Tibial artery (tissue), 4 donors: Measurements from ENCODE around the gene DNAJA4.

Source experiments
- DNase-seq, 2 donors: peaks; one replicate each; pipeline ENCODE4 v3.0.0-alpha.2; 2019
- H3K27ac ChIP-seq, 2 donors: fragments of 200-600 bp; sonication (generic) in 1 of 2; 1 replicate in 1 of 2; 2 replicates in 1 of 2; pipeline ENCODE4 v1.5.1; 2018 to 2019; ENCODE audit warnings: mild to moderate bottlenecking in 1 of 2
- H3K27me3 ChIP-seq, 2 donors: fragments of 200-600 bp; sonication (generic) in 1 of 2; one replicate each; pipeline versions ENCODE4 v1.5.1 to v1.6.0; 2016 to 2019
- H3K36me3 ChIP-seq, 3 donors: fragments of 200-600 bp; sonication (generic) in 2 of 3; one replicate each; pipeline ENCODE4 v1.5.1; 2016 to 2019; ENCODE audit warnings: mild to moderate bottlenecking in 2 of 3
- H3K4me1 ChIP-seq, 4 donors: fragments of 200-600 bp; sonication (generic) in 2 of 4; 1 replicate in 3 of 4; 2 replicates in 1 of 4; pipeline ENCODE4 v1.5.1; 2016 to 2019
- H3K4me3 ChIP-seq, 2 donors: fragments of 200-600 bp; sonication (generic) in 1 of 2; 1 replicate in 1 of 2; 2 replicates in 1 of 2; pipeline ENCODE4 v1.5.1; 2018 to 2019; ENCODE audit warnings: mild to moderate bottlenecking in 2 of 2
- H3K9me3 ChIP-seq, 3 donors: fragments of 200-600 bp; sonication (generic) in 1 of 3; one replicate each; pipeline ENCODE4 v1.5.1; 2016 to 2019
- intact Hi-C: fragments of 100-400 bp; cut with DNase I; formaldehyde crosslinking; loops from one replicate; pipeline ENCODE4 v1.15.0; 2023; ENCODE audit warnings: low total_unique reads
- TF ChIP-seq, protein P1 (sequence below), 2 experiments: fragments of 200-600 bp in 1 of 2; fragments of 450-650 bp in 1 of 2; IDR thresholded peaks; one replicate each; pipeline ENCODE4 v1.5.1; 2017 to 2019; ENCODE audit warnings: antibody characterized with exemption in 2 of 2, mild to moderate bottlenecking in 1 of 2, moderate library complexity in 1 of 2

Gene DNAJA4

DNA sequence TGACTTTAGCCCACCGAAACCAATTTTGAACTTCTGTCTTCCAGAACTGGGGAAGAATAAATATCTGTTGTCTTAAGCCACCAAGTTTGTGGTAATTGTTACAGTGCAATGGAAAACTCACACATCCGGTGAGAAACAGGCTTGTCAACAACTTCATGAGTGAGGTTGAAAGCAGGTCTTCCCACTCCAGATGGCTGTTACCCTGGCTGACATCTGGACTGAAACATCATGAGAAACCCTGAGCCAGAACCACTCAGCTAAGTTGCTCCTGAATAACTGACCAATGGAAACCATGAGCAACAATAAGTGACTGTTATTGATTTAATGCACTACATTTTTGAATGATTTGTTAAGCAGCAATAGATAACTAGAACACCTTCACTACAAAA, 40.3 kb upstream of the DNAJA4 start:
- H3K4me3 ChIP-seq = no peak overlapping the region
- intact Hi-C loops = no loop called here
- H3K27ac ChIP-seq = no peak overlapping the region
- TF ChIP-seq, protein P1, sequence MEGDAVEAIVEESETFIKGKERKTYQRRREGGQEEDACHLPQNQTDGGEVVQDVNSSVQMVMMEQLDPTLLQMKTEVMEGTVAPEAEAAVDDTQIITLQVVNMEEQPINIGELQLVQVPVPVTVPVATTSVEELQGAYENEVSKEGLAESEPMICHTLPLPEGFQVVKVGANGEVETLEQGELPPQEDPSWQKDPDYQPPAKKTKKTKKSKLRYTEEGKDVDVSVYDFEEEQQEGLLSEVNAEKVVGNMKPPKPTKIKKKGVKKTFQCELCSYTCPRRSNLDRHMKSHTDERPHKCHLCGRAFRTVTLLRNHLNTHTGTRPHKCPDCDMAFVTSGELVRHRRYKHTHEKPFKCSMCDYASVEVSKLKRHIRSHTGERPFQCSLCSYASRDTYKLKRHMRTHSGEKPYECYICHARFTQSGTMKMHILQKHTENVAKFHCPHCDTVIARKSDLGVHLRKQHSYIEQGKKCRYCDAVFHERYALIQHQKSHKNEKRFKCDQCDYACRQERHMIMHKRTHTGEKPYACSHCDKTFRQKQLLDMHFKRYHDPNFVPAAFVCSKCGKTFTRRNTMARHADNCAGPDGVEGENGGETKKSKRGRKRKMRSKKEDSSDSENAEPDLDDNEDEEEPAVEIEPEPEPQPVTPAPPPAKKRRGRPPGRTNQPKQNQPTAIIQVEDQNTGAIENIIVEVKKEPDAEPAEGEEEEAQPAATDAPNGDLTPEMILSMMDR (IDR thresholded peaks at IDR 0.05) = no peak
- no peaks in the 10 kb centered on the region for H3K36me3 ChIP-seq
- H3K9me3 ChIP-seq = no peaks in the 10 kb centered on the region
- no peaks in the 10 kb centered on the region for H3K27me3 ChIP-seq
- H3K4me1 ChIP-seq = no peaks in the 10 kb centered on the region
- DNase-seq = no peak

DNA sequence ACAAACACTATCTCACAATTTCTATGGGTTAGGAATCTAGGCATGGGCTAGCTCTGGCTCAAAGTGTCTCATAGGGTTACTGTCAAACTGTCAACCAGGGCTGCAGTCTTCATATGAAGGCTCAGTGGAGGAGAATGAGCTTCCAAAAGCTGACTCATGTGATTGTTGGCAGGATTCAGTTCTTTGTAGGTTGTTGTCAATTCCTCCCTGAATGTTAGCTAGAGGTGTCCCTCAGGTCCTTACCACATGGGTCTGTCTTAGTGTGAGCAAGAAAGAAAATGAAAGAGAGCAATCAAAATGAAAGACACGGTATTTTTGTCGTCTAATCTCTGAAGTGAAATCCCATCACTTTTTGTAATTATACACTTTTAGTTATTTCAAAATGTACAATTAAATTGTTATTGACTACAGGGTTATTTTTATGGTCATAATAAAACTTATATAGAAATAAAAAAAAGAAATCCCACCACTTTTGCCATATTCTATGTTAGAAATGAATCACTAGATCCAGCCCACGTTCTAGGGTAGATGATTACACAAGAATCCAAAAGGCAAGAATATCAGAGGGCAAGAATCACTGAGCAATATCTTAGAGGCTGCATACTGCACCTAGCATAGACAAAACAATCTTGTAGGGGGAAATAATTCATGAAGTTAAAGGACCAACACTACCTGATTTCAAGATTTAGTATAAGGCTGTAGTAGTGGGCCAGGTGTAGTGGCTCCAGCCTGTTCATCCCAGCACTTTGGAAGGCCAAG, 38.4 kb upstream of the DNAJA4 start:
- TF ChIP-seq, protein P1 (IDR thresholded peaks at IDR 0.05) = no peak

DNA sequence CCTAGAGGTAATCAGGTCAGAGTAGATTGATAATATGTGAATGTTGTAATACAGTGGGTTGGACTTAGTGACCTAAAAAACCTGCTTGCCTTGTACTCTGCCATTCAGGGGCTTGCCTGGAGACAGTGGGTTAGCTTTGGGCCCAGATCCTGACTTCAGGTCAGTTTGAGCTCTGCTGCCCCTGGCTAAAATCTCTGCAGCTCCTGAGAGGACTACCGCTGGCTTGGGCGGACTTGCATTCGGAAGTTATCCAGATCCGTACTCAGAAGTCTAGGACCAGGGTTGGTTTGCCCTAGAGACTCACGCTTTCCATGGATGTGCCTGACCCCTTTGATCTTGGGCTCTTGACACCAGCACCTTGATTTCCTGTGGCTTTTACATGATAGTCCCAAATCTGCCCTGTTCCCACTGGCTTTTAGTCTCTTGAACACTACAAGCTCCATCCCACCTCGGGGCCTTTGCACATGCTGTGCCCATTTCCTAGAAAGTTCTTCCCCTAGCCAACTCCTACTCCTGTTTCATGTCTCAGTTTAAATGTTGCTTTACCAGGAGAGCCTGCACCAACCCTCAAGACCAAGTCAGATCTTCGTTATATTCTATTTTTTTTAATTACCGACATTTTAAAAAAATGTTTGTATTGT, 35.9 kb upstream of the DNAJA4 start:
- Histone ChIP-seq H3K36me3 (no peaks in the 10 kb centered on the region), H3K27me3 (peaks cover 0 to 7% of the 10 kb centered on the region in 2 donors), H3K4me1 (no peaks in the 10 kb centered on the region), H3K9me3 (no peaks in the 10 kb centered on the region), H3K4me3 (no peak overlapping the region), H3K27ac (no peak overlapping the region)
- intact Hi-C loops = no loop called here
- DNase-seq = no peak
- TF ChIP-seq, protein P1 (IDR thresholded peaks at IDR 0.05) = no peak

More for the DNA sequence above, 38.4 kb upstream of the DNAJA4 start:
- Histone ChIP-seq H3K36me3 (no peaks in the 10 kb centered on the region), H3K27ac (no peak overlapping the region), H3K4me1 (no peaks in the 10 kb centered on the region), H3K9me3 (no peaks in the 10 kb centered on the region), H3K27me3 (no peaks in the 10 kb centered on the region), H3K4me3 (no peak overlapping the region)
- no peak for DNase-seq
- intact Hi-C loops = no loop called here

DNA sequence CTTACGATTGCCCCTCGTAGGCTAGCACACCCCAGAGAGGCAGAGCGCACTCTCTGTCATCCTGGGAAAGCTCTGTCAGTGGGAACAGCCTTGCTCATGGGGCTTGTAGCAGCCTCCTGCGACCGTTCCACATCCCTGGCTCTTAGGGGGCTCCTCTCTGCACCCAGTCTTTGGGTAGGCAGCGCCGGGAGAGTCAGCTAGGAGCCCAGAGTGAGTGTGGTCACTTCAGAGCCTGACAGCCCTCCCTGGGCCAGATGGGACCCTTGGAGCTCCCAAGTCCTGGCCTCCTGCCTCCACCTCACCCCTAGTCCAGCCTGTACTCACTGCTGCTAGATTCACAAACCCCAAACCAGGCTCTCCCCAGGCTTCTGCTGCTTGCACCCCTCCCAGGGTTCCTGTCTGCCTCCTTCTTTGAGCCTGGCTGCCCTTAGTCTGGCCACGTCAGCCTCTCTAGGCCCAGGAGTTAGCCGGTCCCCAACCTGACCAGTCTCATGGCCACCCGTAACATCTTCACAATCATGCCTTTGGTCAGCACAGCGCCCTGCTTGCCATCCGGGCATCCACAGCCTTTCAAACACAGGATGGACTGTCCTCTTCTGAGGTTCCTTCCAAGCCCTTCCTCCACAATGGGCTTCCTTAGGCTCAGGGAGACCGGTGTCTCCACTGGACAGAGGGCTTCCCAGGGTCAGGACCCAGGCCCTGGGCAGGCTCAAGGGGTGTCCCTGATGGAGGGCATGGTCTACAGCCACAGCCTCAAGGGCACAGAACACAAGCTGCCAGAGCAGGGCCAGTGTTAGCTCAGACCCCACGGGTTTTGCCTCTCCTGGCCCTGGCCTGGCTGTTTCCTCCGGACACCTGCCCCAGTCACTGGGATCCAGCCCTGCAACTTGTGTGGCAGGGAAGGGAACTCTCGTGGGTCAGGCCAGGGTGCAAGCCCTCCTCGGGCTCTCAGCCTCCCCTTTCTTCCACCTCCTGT, 34.6 kb upstream of the DNAJA4 start:
- no peak for DNase-seq
- Histone ChIP-seq H3K4me1 (no peaks in the 10 kb centered on the region), H3K36me3 (no peaks in the 10 kb centered on the region), H3K9me3 (no peaks in the 10 kb centered on the region), H3K27me3 (peaks cover 0 to 8% of the 10 kb centered on the region in 2 donors), H3K4me3 (no peak overlapping the region), H3K27ac (no peak overlapping the region)
- intact Hi-C loops = loop anchor here (10.0 kb wide), 1 partner anchor 265 kb away; no protein-coding TSS in a partner anchor
- TF ChIP-seq, protein P1 (IDR thresholded peaks at IDR 0.05) = no peak

DNA sequence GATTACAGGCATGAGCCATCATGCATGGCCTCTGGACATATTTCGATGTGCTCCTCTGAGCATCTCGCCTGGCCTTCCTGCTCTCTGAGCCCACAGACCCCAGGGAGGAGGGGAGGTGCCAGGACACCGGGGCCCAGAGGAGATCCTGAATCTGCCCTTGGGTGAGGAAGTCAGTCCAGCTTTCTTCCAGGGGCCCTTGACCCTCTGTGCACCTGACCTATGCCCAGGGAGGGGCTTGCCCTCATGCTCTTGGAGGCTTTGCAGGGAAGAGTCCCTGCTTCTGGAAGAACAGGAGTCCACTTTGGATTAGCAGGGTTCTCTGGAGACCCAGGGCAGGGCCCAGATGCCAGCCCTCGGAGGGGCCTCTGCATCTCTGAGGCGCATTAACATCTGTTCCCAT, 31.4 kb upstream of the DNAJA4 start:
- H3K27ac ChIP-seq = no peak overlapping the region
- no peaks in the 10 kb centered on the region for H3K36me3 ChIP-seq
- no peak overlapping the region for H3K4me3 ChIP-seq
- DNase-seq = no peak
- H3K27me3 ChIP-seq = peaks cover 0 to 16% of the 10 kb centered on the region in 2 donors
- TF ChIP-seq, protein P1 (IDR thresholded peaks at IDR 0.05) = no peak
- intact Hi-C loops = loop anchor here (10.0 kb wide), 1 partner anchor 268 kb away; no protein-coding TSS in a partner anchor
- no peaks in the 10 kb centered on the region for H3K4me1 ChIP-seq
- H3K9me3 ChIP-seq = no peaks in the 10 kb centered on the region
